Neural progenitor cell (in vitro differentiated cells): ENCODE measurements around the gene RAB11B. TPM values are rescaled to one million over a fixed set of nuclear protein-coding genes. Genes with fewer than 3 reads are reported as not detected.
"Not testable (repeated sequence)": the region's sequence is repeated elsewhere in the genome, so short reads cannot be mapped to it uniquely, and the experiment has no call there.

Experiments used
- DNase-seq: peaks from one replicate; pipeline ENCODE4 v3.0.0-alpha.2; 2016; ENCODE audit warnings: low spot score
- H2AFZ ChIP-seq: fragments of 200-600 bp; sonication (generic); replicated peaks from 2 replicates; pipeline ENCODE4 v1.6.1; 2016; ENCODE audit warnings: antibody characterized with exemption
- H3F3A ChIP-seq: fragments of 200-600 bp; sonication (generic); 2 replicates; pipeline ENCODE4 v1.6.1; 2016; ENCODE audit warnings: antibody characterized with exemption, low read depth
- H3K27ac ChIP-seq: fragments of 200-600 bp; sonication (generic); 2 replicates; pipeline ENCODE4 v1.5.1; 2016; ENCODE audit warnings: mild to moderate bottlenecking
- H3K27me3 ChIP-seq: fragments of 200-600 bp; sonication (generic); 2 replicates; pipeline ENCODE4 v1.6.1; 2016; ENCODE audit warnings: mild to moderate bottlenecking, moderate library complexity
- H3K36me3 ChIP-seq: fragments of 200-600 bp; sonication (generic); 2 replicates; pipeline ENCODE4 v1.5.1; 2016
- H3K4me1 ChIP-seq: fragments of 200-600 bp; sonication (generic); 2 replicates; pipeline ENCODE4 v1.6.1; 2016; ENCODE audit warnings: mixed run types
- H3K4me2 ChIP-seq: fragments of 200-600 bp; sonication (generic); 2 replicates; pipeline ENCODE4 v1.6.1; 2016
- H3K4me3 ChIP-seq: fragments of 200-600 bp; sonication (generic); 2 replicates; pipeline ENCODE4 v1.5.1; 2016
- H3K79me2 ChIP-seq: fragments of 200-600 bp; sonication (generic); 2 replicates; pipeline ENCODE4 v1.6.1; 2016; ENCODE audit warnings: low read depth
- H3K9ac ChIP-seq: fragments of 200-600 bp; sonication (generic); 2 replicates; pipeline ENCODE4 v1.6.1; 2016
- H3K9me3 ChIP-seq: fragments of 200-600 bp; sonication (generic); 2 replicates; pipeline ENCODE4 v1.5.1; 2016; ENCODE audit warnings: low read depth
- H4K20me1 ChIP-seq: fragments of 200-600 bp; sonication (generic); 2 replicates; pipeline ENCODE4 v1.6.1; 2016; ENCODE audit warnings: low read depth
- H3K27ac Mint-ChIP-seq: 3 replicates; pipeline ENCODE4 v1.8.0; 2021; ENCODE audit warnings: mixed read lengths
- H3K27me3 Mint-ChIP-seq: 2 replicates; pipeline ENCODE4 v1.8.0; 2022; ENCODE audit warnings: low read depth, mild to moderate bottlenecking, inconsistent platforms, moderate library complexity, mixed read lengths; ENCODE audit not compliant: insufficient read depth
- H3K36me3 Mint-ChIP-seq: 3 replicates; pipeline ENCODE4 v1.8.0; 2021; ENCODE audit warnings: mixed read lengths
- H3K4me1 Mint-ChIP-seq: 3 replicates; pipeline ENCODE4 v1.8.0; 2021; ENCODE audit warnings: mixed read lengths
- H3K4me3 Mint-ChIP-seq: 3 replicates; pipeline ENCODE4 v1.8.0; 2021; ENCODE audit warnings: mild to moderate bottlenecking, moderate library complexity, mixed read lengths
- H3K9me3 Mint-ChIP-seq: 3 replicates; pipeline ENCODE4 v1.8.0; 2020; ENCODE audit warnings: mixed read lengths
- EZH2 ChIP-seq: fragments of 200-600 bp; sonication (generic); IDR thresholded peaks from 2 replicates; pipeline ENCODE4 v1.6.1; 2017; ENCODE audit warnings: antibody characterized with exemption, mild to moderate bottlenecking, moderate library complexity
- EZH2phosphoT487 ChIP-seq: fragments of 200-600 bp; sonication (generic); IDR thresholded peaks from 2 replicates; pipeline ENCODE4 v1.6.1; 2017; ENCODE audit warnings: antibody characterized with exemption
- total RNA-seq: library from RNA; depleted of rRNA; stranded (reverse); fragments of >200 nt; gene quantifications from 2 replicates; pipeline ENCODE4 v1.2.3, GENCODE V29; 2015; ENCODE audit warnings: low replicate concordance
- TF ChIP-seq, protein P1 (sequence below): fragments of 200-600 bp; sonication (generic); IDR thresholded peaks from 2 replicates; pipeline ENCODE4 v1.5.1; 2017; ENCODE audit warnings: antibody characterized with exemption, mild to moderate bottlenecking

RAB11B gene
- total RNA-seq, 1 donor from 2014 or later, result 17.1 TPM

DNA sequence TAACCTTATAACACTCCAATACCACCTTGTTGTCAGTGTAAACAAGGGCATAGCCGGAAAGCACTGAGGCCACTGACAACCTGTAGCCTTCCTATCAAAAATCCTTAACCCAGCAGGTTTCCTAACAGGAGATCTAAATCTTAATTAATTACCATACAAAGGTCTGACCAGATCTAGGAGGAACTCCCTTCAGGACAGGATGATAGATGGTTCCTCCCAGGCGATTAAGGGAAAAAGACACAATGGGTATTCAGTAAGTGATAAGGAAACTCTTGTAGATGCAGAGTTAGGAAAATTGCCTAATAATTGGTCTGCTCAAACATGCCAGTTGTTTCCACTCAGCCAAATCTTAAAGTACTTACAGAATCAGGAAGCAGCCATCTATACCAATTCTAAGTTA, 5.1 kb upstream of the RAB11B start:
- peaks cover 10% of the 10 kb centered on the region for H3K79me2 ChIP-seq
- DNase-seq, H3K9me3 ChIP-seq, H3K36me3 Mint-ChIP-seq, H2AFZ ChIP-seq, H3K4me2 ChIP-seq, H3K27ac ChIP-seq, H3K4me3 ChIP-seq, H3K36me3 ChIP-seq, H3K27me3 ChIP-seq, H3K4me1 Mint-ChIP-seq, H4K20me1 ChIP-seq, H3K4me1 ChIP-seq, H3K27ac Mint-ChIP-seq, H3K4me3 Mint-ChIP-seq, H3K9ac ChIP-seq, H3K27me3 Mint-ChIP-seq, H3K9me3 Mint-ChIP-seq: not testable (repeated sequence)
- H3F3A ChIP-seq, result peaks cover 17% of the 10 kb centered on the region

DNA sequence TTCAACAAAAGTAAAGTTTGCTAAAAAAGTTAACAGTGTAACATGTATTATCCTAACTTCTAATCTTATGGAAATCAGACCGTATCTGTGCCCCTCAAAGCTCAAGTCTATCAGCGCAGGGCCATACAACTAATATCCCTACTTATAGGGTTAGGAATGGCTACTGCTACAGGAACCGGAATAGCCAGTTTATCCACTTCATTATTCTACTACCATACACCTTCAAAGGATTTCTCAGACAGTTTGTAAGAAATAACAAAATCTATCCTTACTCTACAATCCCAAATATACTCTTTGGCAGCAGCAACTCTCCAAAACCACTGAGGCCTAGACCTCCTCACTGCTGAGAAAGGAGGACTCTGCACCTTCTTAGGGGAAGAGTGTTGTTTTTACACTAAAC, 4.6 kb upstream of the RAB11B start:
- H3K9me3 ChIP-seq, H3K27ac ChIP-seq, H4K20me1 ChIP-seq, H2AFZ ChIP-seq, H3K9ac ChIP-seq, H3K9me3 Mint-ChIP-seq, H3K36me3 Mint-ChIP-seq, H3K4me3 ChIP-seq, H3K27me3 ChIP-seq, H3K27me3 Mint-ChIP-seq, H3K36me3 ChIP-seq, H3K4me1 ChIP-seq, H3K4me1 Mint-ChIP-seq, DNase-seq, H3K27ac Mint-ChIP-seq, H3K4me3 Mint-ChIP-seq, H3K4me2 ChIP-seq: not testable (repeated sequence)
- Histone ChIP-seq H3F3A (peaks cover 17% of the 10 kb centered on the region), H3K79me2 (peaks cover 10% of the 10 kb centered on the region)

DNA sequence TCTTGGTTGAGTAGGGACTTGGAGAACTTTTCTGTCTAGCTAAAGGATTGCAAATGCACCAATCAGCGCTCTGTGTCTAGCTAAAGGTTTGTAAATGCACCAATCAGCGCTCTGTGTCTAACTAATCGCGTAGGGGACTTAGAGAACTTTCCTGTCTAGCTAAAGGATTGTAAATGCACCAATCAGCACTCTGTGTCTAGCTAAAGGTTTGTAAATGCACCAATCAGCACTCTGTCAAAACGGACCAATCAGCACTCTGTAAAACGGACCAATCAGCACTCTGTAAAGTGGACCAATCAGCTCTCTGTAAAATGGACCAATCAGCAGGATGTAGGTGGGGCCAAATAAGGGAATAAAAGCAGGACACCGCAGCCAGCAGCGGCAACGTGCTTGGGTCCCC, 3.7 kb upstream of the RAB11B start:
- DNase-seq, H3K27me3 Mint-ChIP-seq, H3K9me3 ChIP-seq, H3K27ac Mint-ChIP-seq, H2AFZ ChIP-seq, H3K4me3 Mint-ChIP-seq, H3K4me3 ChIP-seq, H4K20me1 ChIP-seq, H3K9me3 Mint-ChIP-seq, H3K27ac ChIP-seq, H3K4me1 Mint-ChIP-seq, H3K9ac ChIP-seq, H3K36me3 ChIP-seq, H3K4me1 ChIP-seq, H3K27me3 ChIP-seq, H3K4me2 ChIP-seq, H3K36me3 Mint-ChIP-seq: not testable (repeated sequence)
- peaks cover 21% of the 10 kb centered on the region for H3F3A ChIP-seq
- peaks cover 17% of the 10 kb centered on the region for H3K79me2 ChIP-seq

GRCh38 chr19:8386990-8387389, 3.2 kb upstream of the RAB11B start:
- Mint-ChIP-seq H3K4me3 (no peak overlapping the region), H3K27ac (no peak overlapping the region), H3K4me1 (peaks cover 9% of the 10 kb centered on the region), H3K9me3 (no peaks in the 10 kb centered on the region), H3K27me3 (peaks cover 8% of the 10 kb centered on the region), H3K36me3 (peaks cover 10% of the 10 kb centered on the region)
- Histone ChIP-seq H3K9me3 (no peaks in the 10 kb centered on the region), H3K4me3 (no peak overlapping the region), H2AFZ (no peak overlapping the region), H3K27me3 (no peaks in the 10 kb centered on the region), H3K4me1 (no peaks in the 10 kb centered on the region), H3K27ac (no peak overlapping the region), H4K20me1 (peaks cover 11% of the 10 kb centered on the region), H3K4me2 (no peak overlapping the region), H3F3A (peaks cover 21% of the 10 kb centered on the region), H3K79me2 (peaks cover 23% of the 10 kb centered on the region), H3K36me3 (no peaks in the 10 kb centered on the region), H3K9ac (no peak overlapping the region)
- DNase-seq, result no peak
- no peak for TF ChIP-seq EZH2phosphoT487

GRCh38 chr19:8387688-8388611, 2.2 kb upstream of the RAB11B start:
- DNase-seq, result no peak
- Histone ChIP-seq H3K4me1 (no peaks in the 10 kb centered on the region), H4K20me1 (peaks cover 16% of the 10 kb centered on the region), H3F3A (peaks cover 21% of the 10 kb centered on the region), H3K27ac (no peak overlapping the region), H3K9ac (no peak overlapping the region), H3K79me2 (peaks cover 32% of the 10 kb centered on the region), H3K36me3 (no peaks in the 10 kb centered on the region), H2AFZ (no peak overlapping the region), H3K9me3 (no peaks in the 10 kb centered on the region), H3K27me3 (no peaks in the 10 kb centered on the region), H3K4me3 (no peak overlapping the region), H3K4me2 (no peak overlapping the region)
- Mint-ChIP-seq H3K27me3 (peaks cover 8% of the 10 kb centered on the region), H3K9me3 (no peaks in the 10 kb centered on the region), H3K27ac (no peak overlapping the region), H3K4me1 (peaks cover 10% of the 10 kb centered on the region), H3K36me3 (peaks cover 10% of the 10 kb centered on the region), H3K4me3 (peak overlapping the region; percentile 59)
- TF ChIP-seq EZH2 (no peak), EZH2phosphoT487 (no peak)
- TF ChIP-seq, protein P1, sequence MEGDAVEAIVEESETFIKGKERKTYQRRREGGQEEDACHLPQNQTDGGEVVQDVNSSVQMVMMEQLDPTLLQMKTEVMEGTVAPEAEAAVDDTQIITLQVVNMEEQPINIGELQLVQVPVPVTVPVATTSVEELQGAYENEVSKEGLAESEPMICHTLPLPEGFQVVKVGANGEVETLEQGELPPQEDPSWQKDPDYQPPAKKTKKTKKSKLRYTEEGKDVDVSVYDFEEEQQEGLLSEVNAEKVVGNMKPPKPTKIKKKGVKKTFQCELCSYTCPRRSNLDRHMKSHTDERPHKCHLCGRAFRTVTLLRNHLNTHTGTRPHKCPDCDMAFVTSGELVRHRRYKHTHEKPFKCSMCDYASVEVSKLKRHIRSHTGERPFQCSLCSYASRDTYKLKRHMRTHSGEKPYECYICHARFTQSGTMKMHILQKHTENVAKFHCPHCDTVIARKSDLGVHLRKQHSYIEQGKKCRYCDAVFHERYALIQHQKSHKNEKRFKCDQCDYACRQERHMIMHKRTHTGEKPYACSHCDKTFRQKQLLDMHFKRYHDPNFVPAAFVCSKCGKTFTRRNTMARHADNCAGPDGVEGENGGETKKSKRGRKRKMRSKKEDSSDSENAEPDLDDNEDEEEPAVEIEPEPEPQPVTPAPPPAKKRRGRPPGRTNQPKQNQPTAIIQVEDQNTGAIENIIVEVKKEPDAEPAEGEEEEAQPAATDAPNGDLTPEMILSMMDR, result no peak
